Stimulated activated CD8-positive, alpha-beta memory T cell treated with anti-CD3 and anti-CD28 coated beads, Interleukin-4, amount 100 ng/mL, for 24 hours (primary cell): ENCODE results near the gene CACNA1A.
A peak's percentile ranks its signal among the peaks of the same experiment; 100 is the strongest.
"Not testable (repeated sequence)": the region's sequence is repeated elsewhere in the genome, so short reads cannot be mapped to it uniquely, and the experiment has no call there.

ENCODE experiments used
- DNase-seq: peaks from one replicate; pipeline ENCODE4 v3.0.0-alpha.2; 2020; ENCODE audit warnings: low read depth

Gene CACNA1A

DNA sequence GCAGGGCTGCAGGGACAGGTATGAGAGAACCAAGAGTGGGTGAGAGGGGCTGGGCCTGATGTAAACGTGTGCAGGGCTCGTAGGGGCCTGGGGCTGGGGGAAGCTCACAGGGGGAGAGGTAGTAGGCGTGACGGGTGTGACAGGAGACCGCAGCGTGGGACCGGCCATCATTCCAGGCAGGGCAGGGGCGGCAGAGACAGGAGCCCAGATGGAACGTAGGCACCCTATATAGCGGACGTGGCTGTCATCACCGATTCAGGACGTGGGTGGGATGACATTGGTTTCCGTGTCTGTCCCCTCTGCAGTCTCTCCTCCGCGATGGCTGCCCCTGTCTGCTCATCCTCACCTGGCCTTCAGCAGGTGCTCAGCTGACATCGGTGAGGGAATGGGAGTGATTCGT lies 307.6 kb downstream of the CACNA1A start:
- no peak for DNase-seq

DNA sequence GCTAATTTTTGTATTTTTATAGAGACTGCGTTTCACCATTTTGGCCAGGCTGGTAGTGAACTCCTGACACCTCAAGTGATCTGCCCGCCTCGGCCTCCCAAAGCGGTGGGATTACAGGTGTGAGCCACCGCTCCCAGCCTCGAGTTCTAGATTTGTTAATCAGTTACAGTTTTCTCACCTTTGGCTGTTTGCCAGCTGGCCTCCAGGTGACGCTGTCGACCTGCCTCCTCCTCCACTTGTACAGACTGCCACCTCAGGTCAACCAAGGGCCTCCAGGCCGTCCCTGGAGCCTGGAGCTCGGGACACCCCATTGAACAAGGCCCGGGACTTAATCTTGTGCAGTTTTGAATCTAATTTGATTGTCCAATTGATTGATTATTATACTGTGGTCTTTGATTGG lies 310.6 kb downstream of the CACNA1A start:
- peak; percentile 22 for DNase-seq

DNA sequence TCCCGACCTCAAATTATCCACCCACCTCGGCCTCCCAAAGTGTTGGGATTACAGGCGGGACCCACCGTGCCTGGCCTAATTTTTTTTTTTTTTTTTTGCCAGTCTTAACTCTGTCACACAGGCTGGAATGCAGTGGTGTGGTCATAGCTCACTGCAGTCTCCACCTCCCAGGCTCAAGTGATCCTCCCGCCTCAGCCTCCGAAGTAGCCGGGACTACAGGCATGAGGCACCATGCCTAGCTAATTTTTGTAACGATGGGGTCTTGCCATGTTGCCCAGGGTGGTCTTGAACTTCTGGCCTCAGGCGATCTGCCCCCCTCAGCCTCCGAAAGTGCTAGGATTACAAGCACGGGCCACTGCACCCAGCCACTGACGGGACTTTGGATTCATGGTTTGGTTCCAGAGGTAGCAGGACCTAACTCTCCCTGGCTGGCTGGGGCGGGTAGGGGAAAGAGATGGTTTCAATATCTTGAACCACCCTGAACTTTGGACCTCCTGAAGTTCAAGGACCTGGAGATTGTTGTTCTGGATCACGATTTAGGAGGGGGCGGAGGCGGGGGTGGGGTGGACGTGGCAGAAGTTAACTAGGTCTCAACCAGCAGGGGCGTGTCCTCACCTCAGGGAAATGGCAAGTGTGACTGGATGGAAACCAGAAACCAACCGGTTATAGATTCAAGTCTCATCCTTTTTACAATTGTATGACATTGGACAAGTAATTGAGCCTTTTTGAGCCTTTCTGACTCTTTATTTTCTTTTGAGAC lies 315.3 kb downstream of the CACNA1A start:
- DNase-seq = peak; percentile 25

DNA sequence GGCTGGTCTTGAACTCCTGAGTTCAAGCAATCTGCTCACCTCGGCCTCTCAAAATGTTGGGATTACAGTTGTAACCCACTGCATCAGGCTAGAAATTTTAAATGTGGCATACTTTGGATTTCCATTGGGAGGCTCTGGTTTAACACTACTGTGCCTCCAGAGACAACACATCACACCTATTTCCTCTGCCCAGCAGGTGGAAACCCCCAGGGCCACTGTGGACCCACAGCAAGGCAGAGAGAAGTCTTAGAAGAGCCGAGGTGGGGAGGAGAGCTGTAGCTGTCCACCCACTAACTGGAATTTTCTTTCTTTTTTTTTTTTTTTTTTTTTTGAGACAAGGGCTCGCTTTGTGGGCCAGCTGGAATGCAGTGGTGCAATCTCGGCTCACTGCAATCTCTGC lies 316.7 kb downstream of the CACNA1A start:
- no peak for DNase-seq

DNA sequence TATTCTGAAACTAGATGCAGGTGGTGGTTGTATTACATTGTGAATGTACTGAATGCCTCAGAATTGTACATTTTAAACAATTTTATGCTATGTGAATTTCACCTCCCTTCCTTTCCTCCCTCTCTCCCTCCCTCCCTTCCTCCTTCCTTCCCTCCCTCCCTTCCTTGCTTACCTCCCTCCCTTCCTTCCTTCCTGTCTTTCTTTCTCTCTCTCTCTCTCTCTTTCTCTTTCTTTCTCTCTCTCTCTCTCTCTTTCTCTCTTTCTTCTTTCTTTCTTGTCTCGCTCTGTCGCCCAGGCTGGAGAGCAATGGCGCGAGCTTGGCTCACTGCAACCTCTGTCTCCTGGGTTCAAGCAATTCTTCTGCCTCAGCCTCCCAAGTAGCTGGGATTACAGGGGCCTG lies 318.9 kb downstream of the CACNA1A start:
- DNase-seq = no peak

DNA sequence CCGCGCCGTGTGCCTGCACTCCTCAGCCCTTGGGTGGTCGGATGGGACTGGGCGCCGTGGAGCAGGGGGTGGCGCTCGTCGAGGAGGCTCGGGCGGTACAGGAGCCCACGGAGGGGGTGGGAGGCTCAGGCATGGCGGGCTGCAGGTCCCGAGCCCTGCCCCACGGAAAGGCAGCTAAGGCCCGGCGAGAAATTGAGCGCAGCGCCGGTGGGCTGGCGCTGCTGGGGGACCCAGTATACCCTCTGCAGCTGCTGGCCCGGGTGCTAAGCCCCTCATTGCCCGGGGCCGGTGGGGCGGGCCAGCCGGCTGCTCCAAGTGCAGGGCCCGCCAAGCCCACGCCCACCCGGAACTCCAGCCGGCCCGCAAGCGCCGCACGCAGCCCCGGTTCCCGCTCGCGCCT lies 319.6 kb downstream of the CACNA1A start:
- DNase-seq = not testable (repeated sequence)

DNA sequence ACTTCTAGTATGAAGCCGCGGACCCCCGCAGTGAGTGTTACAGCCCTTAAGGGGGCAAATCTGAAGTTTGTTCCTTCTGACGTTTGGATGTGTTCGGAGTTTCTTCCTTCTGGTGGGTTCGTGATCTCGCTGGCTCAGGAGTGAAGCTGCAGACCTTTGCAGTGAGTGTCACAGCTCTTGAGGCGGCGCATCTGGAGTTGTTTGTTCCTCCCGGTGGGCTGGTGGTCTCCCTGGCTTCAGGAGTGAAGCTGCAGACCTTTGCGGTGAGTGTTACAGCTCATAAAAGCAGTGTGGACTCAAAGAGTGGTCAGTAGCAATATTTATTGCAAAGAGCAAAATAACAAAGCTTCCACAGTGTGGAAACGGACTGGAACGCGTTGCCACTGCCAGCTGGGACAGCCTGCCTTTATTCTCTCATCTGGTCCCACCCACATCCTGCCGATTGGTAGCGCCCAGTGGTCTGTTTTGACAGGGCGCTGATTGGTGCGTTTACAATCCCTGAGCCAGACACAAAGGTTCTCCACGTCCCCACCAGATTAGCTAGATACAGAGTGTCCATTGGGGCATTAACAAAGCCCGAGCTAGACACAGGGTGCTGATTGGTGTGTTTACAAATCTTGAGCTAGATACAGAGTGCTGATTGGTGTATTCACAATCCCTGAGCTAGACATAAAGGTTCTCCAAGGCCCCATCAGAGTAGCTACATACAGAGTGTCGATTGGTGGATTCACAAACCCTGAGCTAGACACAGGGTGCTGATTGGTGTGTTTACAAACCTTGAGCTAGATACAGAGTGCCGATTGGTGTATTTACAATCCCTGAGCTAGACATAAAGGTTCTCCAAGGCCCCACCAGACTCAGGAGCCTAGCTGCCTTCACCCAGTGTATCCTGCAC lies 320.3 kb downstream of the CACNA1A start:
- not testable (repeated sequence) for DNase-seq

DNA sequence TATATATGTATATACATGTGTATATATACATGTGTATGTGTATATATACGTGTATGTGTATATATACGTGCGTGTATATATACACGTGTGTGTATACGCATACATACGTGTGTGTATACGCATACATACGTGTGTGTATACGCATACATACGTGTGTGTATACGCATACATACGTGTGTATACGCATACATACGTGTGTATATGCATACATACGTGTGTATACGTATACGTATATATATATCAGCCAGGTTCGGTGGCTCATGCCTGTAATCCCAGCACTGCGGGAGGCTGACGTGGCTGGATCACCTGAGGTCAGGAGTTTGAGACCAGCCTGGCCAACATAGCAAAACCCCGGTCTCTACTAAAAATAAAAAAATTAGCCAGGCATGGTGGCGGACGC lies 321.4 kb downstream of the CACNA1A start:
- not testable (repeated sequence) for DNase-seq

DNA sequence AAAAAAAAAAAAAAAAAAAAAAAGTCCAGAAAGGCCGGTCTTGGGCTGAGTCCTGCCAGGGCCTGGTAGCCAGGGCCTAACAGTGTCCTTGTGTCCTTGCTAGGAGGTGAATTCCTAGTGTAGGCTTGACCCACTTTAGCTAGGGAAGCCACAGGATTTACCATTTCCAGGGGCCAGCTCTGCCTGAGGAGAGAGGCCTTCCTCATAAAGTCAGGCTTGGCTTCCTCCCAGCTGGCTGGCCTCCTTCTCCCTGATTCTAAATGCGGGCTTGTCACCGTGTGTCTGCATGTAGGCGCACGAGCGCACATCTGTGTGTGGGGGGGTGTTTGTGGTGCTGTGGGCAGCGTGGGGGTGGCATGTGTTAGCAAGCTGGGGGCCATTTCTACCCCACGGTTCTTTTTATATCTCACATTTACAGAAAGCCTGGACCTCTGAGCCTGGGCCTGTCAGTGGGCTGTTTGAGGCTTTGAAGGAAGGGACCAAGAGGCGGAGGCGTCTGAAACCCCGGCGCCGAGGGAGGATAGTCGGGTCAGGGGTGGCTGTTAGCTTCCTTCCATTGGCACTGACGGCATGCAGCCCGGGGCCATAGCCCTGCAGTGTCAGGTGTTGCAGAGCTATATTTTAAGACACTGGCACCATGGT lies 324.4 kb downstream of the CACNA1A start:
- DNase-seq = peak; percentile 57

DNA sequence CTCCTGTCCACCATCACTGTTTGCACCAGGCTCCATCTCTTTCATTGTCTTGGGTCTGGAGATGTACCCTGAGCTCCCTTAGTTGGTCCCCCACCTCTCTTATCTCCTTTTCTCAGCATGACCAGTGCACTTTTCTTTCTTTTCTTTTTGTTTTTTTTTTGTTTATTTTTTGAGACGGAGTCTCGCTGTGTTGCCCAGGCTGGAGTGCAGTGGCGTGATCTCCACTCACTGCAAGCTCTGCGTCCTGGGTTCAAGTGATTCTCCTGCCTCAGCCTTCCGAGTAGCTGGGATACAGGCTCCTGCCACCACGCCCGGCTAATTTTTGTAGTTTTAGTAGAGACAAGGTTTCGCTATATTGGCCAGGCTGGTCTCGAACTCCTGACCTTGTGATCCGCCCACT lies 328.0 kb downstream of the CACNA1A start:
- not testable (repeated sequence) for DNase-seq

DNA sequence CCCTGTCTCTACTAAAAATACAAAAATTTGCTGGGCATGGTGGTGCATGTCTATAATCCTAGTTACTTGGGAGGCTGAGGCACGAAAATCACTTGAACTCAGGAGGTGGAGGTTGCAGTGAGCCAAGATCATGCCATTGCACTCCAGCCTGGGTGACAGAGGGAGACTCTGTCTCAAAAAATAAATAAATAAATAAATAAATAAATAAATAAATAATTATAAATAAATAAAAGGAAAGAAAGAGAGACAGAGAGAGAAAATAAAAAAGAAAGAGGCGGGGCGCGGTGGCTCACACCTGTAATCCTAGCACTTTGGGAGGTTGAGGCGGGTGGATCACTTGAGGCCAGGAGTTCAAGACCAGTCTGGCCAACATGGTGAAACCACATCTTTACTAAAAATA lies 328.7 kb downstream of the CACNA1A start:
- not testable (repeated sequence) for DNase-seq

DNA sequence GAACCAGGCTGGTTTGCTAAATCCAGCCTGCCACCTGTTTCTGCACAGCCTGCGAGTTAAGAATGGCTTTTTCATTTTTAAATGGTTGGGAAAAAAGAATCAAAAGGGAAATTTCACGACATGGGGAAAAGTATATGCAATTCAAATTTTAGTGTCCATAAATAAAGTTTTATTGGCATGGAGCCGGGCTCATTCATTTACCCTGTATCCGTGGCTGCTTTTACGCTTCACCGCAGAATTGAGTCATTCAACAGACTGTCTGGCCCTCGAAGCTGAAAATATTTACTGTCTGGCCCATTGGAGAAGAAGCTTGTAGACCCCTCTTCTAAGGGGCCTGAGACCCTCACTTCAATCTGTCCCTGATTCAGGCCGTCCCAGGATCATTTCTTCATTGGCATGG lies 329.9 kb downstream of the CACNA1A start:
- no peak for DNase-seq

DNA sequence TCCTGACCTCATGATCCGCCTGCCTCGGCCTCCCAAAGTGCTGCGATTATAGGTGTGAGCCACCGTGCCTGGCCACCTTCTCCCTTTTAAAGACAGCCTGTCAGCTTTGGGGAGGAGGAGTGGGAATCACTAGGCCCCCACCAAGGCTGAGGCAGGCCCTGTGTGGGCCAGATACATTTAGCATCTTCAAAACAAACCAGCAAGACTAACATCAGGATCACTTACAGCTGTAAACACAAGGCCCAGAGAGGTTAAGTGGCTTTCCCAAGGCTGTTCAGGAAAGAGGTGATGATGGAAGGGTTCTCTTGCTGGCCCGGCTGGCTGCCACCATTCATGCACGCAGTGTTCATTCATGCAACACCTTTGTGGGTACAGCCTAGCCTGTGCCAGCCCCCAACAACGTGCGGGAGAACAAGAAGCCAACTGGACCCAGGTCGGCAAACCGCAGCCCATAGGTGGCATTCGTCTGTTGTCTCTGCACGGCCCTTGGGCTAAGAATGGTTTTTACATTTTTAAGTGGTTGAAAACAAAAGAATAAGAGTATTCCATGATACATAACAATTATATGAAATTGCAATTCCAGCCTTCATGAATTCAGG lies 333.0 kb downstream of the CACNA1A start:
- no peak for DNase-seq

DNA sequence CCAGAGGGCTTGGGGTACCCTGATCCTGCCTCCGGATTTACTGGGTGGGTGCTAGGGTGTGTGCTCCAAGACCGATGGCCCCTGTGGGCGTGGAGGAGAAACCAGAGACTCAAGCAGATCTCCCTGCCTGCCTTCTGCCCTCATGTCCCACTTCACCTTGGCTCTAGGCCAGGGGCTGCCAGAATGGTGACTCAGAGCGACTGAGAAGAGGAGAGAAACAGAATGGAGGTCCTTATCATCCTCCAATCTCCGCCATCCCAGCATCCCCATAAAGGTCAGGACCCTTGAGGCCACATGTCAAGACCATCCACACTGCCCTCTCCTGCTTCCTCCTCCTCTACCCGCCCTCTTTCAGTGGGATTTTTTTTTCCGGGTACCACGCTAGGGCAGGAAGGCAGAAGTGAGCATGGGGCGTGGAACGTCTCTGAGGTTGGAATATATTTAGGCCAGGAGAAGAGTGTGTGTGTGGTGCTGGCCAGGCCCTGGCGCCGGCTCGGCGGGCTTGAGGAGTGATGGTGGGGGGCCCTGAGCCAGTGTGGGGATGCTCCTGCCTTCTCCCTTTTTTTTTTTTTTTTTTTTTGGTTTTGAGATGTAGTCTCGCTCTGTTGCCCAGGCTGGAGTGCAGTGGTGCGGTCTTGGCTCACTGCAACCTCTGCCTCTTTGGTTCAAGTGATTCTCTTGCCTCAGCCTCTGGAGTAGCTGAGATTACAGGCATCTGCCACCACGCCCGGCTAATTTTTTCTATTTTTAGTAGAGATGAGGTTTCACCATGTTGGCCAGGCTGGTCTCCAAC lies 333.7 kb downstream of the CACNA1A start:
- peak; percentile 74 for DNase-seq

DNA sequence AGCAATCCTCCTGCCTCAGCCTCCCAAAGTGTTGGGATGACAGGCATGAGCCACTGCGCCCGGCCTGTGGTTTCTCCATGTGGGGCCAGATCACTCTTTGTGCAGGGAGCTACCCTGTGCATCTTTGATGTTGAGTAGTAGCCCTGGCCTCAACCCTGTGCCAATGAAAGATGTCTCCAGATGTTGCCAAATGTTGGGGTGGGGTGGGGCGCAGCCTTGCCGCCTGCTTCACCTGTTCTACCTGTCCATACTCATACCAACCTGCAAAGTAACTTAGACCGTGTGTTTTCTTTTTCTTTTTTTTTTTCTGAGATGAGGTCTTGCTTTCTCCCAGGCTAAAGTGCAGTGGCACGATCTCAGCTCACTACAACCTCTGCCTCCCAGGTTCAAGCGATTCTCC lies 335.1 kb downstream of the CACNA1A start:
- no peak for DNase-seq

DNA sequence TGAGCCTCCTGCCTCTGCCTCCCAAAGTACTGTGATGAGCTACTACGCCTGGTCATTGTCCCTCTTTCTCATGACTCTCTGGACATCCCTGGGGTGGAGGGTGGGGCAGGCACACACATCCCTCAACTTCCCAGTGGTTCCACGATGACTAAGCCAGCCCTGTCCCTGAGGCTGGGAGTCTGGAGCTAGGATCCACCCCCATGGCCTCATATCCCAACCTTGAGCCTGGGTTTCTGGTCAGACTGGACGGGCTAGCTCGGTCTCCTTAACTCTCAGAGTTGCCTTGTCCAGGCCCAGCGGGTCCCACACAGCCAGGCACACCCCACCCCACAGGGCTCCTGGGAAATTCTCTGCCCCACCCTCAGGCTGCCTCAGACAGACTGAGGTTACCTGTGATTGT lies 336.5 kb downstream of the CACNA1A start:
- DNase-seq = no peak

DNA sequence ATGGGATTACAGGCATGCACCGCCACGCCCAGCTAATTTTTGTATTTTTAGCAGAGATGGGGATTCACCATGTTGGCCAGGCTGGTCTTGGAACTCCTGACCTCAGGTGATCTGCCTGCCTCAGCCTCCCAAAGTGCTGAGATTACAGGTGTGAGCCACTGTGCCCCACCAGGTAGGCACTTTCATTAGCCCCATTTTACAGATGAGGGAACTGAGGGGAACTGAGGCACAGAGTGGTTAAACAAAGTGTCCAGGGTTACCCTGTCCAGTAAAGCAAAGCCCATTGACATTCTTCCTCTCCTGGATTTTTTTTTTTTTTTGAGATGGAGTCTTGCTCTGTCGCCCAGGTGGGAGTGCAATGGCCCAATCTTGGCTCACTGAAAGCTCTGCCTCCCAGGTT lies 340.1 kb downstream of the CACNA1A start:
- DNase-seq = not testable (repeated sequence)

DNA sequence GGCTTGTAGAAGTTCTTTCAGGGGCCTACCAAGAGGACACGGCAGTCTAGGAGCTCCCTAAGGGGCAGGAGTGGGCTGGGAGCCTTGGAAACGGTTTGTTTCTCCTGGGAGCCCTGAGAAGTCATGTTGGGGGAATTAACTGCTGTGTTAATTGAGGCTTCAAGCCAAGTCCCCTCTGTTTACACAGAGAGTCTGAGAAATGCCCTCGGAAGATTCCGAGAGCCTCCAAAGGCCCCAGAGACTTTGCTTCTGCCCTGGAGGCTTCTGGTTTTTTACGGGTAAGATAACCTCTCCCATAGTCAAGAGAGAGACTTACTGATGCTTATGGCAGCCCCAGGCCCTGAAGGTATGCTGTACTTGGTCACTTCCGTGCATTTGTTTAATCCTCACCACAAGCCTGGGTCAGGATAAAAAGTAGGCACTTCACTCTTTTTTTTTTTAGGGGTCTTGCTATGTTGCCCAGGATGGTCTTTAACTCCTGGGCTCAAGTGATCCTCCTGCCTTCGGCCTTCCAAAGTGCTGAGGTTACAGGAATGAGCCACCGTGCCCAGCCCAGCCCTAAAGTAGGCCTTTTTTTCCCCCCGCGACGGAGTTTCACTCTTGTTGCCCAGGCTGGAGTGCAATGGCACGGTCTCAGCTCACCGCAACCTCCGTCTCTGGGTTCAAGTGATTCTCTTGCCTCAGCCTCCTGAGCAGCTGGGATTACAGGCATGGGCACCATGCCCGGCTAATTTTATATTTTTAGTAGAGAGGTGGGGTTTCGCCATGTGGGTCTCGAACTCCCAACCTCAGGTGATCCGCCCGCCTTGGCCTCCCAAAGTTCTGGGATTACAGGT lies 340.9 kb downstream of the CACNA1A start:
- DNase-seq = no peak

DNA sequence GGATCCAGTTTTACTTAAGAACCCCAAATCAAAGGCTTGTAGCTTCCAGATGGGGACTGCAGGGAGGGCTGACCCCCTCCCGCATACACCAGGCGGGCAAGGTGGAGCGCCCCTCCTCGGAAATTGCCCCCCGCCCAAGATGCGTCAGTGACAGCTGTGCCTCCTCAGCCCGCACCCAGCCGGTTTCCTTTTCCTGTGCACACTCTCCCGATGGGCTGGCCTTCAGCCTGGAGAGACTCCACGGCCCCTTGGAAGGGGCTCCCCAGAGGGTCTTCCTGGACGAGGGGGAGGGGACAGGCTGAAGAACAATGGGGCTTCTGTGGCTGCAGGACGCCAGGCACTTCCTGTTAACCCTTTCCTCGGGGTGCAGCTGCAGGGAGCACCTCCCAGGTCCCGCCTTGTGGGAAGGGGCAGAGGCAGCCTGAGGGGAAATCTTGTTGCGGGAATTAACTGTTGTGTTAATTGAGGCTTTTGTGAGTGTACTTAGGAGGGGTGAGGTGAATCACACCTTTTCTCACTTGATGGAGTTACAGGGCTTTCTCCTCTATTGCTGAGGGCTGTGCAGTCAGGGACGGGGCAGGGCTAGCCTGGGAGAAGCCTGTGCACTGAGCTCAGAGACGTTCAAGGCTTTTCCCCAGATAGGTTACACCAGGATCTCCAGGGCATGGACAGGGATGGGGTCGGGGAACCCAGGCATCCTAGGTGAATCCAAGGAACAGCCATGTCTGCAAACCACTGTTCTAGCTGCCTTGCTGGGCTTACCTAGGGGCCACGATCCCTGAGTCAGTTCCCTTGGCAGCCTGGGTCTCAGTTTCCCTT lies 341.7 kb downstream of the CACNA1A start:
- DNase-seq = no peak
